Left hindlimb (tissue), 1 donor: Measurements from ENCODE around the gene AGBL1.

ENCODE experiments used
- DNase-seq: peaks from one replicate; pipeline ENCODE4 v3.0.0-alpha.2; 2018

Gene AGBL1

GRCh38 chr15:86079508-86080266 lies at the start of gene AGBL1:
Gene AGBL1 (plus strand): TSS chr15:86079871.
- peak; percentile 36 for DNase-seq

GRCh38 chr15:86034904-86035303 lies 44.8 kb upstream of the AGBL1 start:
- DNase-seq, result no peak

- no peak for DNase-seq
Observed at GRCh38 chr15:86036243-86036642, 43.4 kb upstream of the AGBL1 start.

- no peak for DNase-seq
Observed at GRCh38 chr15:86038491-86038890, 41.2 kb upstream of the AGBL1 start.

GRCh38 chr15:86040356-86041033 lies 39.2 kb upstream of the AGBL1 start:
- no peak for DNase-seq

- DNase-seq, result no peak
Observed at GRCh38 chr15:86041399-86041798, 38.3 kb upstream of the AGBL1 start.

- no peak for DNase-seq
Observed at GRCh38 chr15:86042226-86042625, 37.4 kb upstream of the AGBL1 start.

- no peak for DNase-seq
Observed at GRCh38 chr15:86044981-86045380, 34.7 kb upstream of the AGBL1 start.

GRCh38 chr15:86054338-86054737 lies 25.3 kb upstream of the AGBL1 start:
- DNase-seq, result no peak

- DNase-seq, result no peak
Observed at GRCh38 chr15:86055688-86056087, 24.0 kb upstream of the AGBL1 start.

- no peak for DNase-seq
Observed at GRCh38 chr15:86059851-86060250, 19.8 kb upstream of the AGBL1 start.

- no peak for DNase-seq
Observed at GRCh38 chr15:86060674-86061073, 19.0 kb upstream of the AGBL1 start.

- DNase-seq, result no peak
Observed at GRCh38 chr15:86061581-86061980, 18.1 kb upstream of the AGBL1 start.

GRCh38 chr15:86062646-86063243 lies 16.9 kb upstream of the AGBL1 start:
- DNase-seq, result no peak

- no peak for DNase-seq
Observed at GRCh38 chr15:86063356-86064095, 16.1 kb upstream of the AGBL1 start.

GRCh38 chr15:86064326-86064725 lies 15.3 kb upstream of the AGBL1 start:
- no peak for DNase-seq

GRCh38 chr15:86066174-86066834 lies 13.4 kb upstream of the AGBL1 start:
- DNase-seq, result no peak

- DNase-seq, result no peak
Observed at GRCh38 chr15:86073281-86073680, 6.4 kb upstream of the AGBL1 start.

- no peak for DNase-seq
Observed at GRCh38 chr15:86076468-86076867, 3.2 kb upstream of the AGBL1 start.

GRCh38 chr15:86077070-86077469 lies 2.6 kb upstream of the AGBL1 start:
- no peak for DNase-seq

GRCh38 chr15:86080302-86080701 lies 631 bp downstream of the AGBL1 start:
- no peak for DNase-seq

- peak; percentile 44 for DNase-seq
Observed at GRCh38 chr15:86082619-86083380, 3.1 kb downstream of the AGBL1 start.
